MM.1S (cell line): ENCODE measurements around the gene SLC24A1.

Source experiments
- EZH2 ChIP-seq: fragments of 300-600 bp; sonication (generic); optimal IDR thresholded peaks from 2 replicates; pipeline ENCODE3; 2017; ENCODE audit warnings: low read depth, mild to moderate bottlenecking, antibody characterized with exemption, low read length, mixed read lengths
- EZH2phosphoT487 ChIP-seq: fragments of 300-600 bp; sonication (generic); IDR thresholded peaks from 2 replicates; pipeline ENCODE4 v1.6.1; 2018; ENCODE audit warnings: antibody characterized with exemption, low read length
- TF ChIP-seq, protein P1 (sequence below): fragments of 300-600 bp; sonication (generic); IDR thresholded peaks from 2 replicates; pipeline ENCODE4 v1.5.1; 2016; ENCODE audit warnings: antibody characterized with exemption, low read length, mixed read lengths

DNA sequence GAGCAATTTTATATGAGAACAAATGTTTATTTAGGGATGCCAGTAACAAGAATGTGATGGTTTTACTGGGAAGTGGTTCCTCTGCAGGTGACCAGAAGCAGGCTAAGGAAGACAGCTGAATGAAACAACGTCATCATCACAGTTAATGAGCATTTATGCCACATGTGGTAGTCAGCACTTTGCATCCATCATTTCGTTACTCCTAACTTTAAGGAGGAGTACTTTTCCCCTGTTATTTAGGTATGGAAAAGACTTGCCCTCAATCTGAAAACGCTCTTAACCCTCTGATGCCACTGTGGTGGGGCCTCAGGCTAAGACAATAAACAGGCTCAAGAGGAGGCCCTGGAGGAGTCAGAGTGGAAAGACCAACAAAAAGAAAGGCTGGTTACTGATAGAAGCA lies 42.0 kb upstream of the SLC24A1 start:
- TF ChIP-seq, protein P1, sequence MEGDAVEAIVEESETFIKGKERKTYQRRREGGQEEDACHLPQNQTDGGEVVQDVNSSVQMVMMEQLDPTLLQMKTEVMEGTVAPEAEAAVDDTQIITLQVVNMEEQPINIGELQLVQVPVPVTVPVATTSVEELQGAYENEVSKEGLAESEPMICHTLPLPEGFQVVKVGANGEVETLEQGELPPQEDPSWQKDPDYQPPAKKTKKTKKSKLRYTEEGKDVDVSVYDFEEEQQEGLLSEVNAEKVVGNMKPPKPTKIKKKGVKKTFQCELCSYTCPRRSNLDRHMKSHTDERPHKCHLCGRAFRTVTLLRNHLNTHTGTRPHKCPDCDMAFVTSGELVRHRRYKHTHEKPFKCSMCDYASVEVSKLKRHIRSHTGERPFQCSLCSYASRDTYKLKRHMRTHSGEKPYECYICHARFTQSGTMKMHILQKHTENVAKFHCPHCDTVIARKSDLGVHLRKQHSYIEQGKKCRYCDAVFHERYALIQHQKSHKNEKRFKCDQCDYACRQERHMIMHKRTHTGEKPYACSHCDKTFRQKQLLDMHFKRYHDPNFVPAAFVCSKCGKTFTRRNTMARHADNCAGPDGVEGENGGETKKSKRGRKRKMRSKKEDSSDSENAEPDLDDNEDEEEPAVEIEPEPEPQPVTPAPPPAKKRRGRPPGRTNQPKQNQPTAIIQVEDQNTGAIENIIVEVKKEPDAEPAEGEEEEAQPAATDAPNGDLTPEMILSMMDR = no peak
- no peak for TF ChIP-seq EZH2phosphoT487
- TF ChIP-seq EZH2 = no peak
